Loucy (cell line): ENCODE data around the gene MOB1A.

ENCODE experiments used
- EZH2phosphoT487 ChIP-seq: fragments of 200-600 bp; IDR thresholded peaks from 2 replicates; pipeline ENCODE4 v1.6.1; 2018; ENCODE audit warnings: antibody characterized with exemption, mild to moderate bottlenecking, moderate library complexity, borderline replicate concordance
- TF ChIP-seq, protein P1 (sequence below): fragments of 200-600 bp; sonication (generic); conservative IDR thresholded peaks from 2 replicates; pipeline ENCODE4 v1.5.1; 2014; ENCODE audit warnings: mild to moderate bottlenecking, antibody characterized with exemption, low read length

DNA sequence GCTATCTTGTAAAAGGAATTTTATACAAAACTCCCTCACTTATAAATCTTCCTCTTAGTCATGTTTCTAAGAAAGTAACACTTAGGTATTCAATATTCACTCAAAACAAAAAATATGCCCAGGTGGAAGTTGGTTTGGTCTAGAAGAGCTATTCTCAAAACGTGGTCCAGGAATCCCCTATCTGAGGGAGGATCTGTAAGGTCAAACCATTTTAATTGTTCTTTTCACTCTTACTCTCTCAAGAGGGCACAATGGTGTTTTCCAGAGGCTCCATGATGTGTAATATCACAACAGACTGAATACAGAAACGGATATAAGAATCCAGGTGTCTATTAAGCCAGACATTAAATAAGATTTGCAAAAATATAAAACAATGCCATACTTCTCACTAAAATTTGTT is 9.9 kb downstream of the MOB1A start:
- TF ChIP-seq, protein P1, sequence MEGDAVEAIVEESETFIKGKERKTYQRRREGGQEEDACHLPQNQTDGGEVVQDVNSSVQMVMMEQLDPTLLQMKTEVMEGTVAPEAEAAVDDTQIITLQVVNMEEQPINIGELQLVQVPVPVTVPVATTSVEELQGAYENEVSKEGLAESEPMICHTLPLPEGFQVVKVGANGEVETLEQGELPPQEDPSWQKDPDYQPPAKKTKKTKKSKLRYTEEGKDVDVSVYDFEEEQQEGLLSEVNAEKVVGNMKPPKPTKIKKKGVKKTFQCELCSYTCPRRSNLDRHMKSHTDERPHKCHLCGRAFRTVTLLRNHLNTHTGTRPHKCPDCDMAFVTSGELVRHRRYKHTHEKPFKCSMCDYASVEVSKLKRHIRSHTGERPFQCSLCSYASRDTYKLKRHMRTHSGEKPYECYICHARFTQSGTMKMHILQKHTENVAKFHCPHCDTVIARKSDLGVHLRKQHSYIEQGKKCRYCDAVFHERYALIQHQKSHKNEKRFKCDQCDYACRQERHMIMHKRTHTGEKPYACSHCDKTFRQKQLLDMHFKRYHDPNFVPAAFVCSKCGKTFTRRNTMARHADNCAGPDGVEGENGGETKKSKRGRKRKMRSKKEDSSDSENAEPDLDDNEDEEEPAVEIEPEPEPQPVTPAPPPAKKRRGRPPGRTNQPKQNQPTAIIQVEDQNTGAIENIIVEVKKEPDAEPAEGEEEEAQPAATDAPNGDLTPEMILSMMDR = no peak
- TF ChIP-seq EZH2phosphoT487 = no peak
